AG09319 (cell line): ENCODE data around the gene COPRS.
A peak's percentile ranks its signal among the peaks of the same experiment; 100 is the strongest.

Source experiments
- DNase-seq: peaks from one replicate; pipeline ENCODE4 v3.0.0-alpha.2; 2010; ENCODE audit warnings: low read depth; ENCODE audit errors: extremely low read depth
- TF ChIP-seq, protein P1 (sequence below): IDR thresholded peaks from 2 replicates; pipeline ENCODE4 v1.5.1; 2011; ENCODE audit warnings: low read depth, mild to moderate bottlenecking, inconsistent platforms, low read length, moderate library complexity

COPRS gene

DNA sequence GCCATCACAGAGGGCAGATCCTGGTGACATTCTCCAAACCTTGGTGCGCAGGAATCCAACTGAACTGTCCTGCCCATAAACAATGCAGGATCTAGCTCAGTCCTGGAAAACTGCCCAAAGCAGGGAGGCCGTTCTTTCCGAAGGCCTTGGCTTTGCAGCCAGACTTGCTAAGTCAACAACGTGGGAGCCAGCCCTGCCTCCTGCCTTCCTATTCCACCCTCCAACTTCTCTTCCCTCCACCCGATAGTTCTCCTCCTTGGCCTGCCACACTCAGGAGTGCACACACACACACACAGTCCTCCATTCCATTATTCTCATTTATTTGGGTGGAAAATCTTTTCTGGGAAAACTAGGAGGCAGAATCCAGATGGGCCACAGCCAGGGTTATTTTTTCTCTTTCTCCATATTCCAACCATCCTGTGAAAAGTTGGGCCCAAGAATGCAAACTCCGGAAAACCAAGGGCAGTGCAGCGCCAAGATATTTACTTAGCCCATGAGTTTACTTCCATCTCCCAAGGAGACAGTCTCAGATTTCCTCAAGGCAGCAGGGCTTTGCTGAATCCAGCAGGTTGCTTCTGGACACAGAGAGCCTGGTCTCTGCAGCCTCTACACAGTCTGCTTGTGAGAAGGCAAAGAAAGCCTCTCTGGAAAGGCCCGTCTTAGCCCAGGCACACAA is 15.8 kb downstream of the COPRS start:
- TF ChIP-seq, protein P1, sequence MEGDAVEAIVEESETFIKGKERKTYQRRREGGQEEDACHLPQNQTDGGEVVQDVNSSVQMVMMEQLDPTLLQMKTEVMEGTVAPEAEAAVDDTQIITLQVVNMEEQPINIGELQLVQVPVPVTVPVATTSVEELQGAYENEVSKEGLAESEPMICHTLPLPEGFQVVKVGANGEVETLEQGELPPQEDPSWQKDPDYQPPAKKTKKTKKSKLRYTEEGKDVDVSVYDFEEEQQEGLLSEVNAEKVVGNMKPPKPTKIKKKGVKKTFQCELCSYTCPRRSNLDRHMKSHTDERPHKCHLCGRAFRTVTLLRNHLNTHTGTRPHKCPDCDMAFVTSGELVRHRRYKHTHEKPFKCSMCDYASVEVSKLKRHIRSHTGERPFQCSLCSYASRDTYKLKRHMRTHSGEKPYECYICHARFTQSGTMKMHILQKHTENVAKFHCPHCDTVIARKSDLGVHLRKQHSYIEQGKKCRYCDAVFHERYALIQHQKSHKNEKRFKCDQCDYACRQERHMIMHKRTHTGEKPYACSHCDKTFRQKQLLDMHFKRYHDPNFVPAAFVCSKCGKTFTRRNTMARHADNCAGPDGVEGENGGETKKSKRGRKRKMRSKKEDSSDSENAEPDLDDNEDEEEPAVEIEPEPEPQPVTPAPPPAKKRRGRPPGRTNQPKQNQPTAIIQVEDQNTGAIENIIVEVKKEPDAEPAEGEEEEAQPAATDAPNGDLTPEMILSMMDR: no peak
- peak; percentile 54 for DNase-seq

GRCh38 chr17:31842195-31843069 is 16.6 kb downstream of the COPRS start:
- no peak for DNase-seq

DNA sequence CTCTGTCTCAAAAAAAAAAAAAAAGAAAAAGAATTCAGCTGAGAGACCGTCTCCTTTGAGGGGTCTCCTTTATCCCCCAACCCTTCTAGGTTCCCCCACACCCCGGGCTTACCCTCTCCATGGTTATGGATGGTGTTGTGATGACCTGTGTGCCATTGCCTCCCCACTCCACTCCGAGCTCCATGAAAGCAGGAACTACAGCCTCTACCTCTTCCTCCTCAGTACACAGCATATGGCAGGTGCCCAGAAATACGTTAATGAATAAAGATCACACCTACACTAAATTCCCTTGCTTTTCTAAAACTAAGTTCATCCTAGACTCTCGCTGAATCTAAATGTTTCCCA is 17.2 kb downstream of the COPRS start:
- DNase-seq: no peak
- TF ChIP-seq, protein P1: no peak

More at GRCh38 chr17:31842195-31843069, 16.6 kb downstream of the COPRS start:
- TF ChIP-seq, protein P1: peak; percentile 91

DNA sequence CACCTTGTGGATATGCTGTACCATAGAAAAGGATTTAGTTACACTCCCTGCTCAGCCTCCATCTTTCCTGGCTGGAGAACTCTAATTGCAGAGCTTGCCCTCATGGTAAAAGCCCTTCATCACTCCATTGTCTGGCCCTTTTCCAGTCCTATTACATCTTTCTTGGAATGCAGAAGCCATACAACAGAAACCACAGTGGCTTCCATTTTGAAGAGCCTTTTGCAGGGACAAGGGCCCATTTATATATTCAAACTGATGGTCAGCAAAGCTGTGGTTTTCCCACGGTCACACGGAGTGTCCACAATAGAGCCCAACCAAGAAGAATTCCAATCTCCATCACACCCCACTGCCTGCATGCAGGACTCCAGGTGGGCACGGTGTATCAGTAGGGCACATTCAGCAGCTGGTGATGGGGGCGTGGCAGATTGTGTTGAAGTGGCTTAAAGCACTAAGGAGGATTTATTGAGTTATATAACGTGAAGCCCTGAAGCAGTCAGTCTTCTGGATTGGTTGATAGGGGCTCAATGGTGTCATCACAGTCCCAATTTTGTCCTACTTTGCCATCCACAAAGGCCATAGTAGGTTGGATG is 20.3 kb downstream of the COPRS start:
- DNase-seq: no peak
- TF ChIP-seq, protein P1: no peak

DNA sequence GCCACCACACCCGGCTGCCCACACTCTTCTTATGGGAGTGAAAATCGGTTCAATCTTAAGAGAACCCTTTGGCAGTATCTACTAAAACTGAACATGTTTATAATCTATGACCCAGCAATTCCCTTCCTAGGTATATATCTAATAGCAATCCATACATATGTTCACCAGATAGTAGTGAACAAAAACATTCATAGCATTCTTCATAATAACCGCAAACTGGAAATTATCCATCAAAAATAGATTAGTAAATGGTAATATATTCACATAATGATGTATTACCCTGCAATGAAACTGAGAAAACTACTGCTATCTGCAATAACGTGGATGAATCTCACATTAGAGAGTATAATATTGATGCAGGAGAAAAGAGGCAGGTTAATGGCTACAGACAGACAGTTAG is 23.1 kb downstream of the COPRS start:
- TF ChIP-seq, protein P1: no peak

DNA sequence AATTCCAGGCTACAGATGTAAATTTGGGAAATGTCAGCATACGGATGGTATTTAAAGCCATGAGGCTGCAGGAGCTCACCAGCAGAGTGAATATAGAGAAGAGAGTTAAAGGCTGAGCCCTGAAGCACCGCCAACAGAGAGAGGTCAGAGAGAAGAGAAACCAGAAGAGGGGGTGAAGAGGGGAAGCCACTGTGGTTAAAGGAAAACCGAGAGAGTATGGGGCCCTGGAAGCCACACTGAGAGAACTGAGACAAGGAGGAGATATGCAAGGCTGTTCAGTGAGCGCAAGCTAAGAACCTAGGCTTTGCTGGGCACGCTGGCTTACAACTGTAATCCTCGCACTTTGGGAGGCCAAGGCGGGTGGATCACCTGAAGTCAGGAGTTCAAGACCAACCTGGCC is 24.6 kb downstream of the COPRS start:
- TF ChIP-seq, protein P1: no peak
- no peak for DNase-seq

More for the DNA sequence above, 23.1 kb downstream of the COPRS start:
- DNase-seq: no peak

DNA sequence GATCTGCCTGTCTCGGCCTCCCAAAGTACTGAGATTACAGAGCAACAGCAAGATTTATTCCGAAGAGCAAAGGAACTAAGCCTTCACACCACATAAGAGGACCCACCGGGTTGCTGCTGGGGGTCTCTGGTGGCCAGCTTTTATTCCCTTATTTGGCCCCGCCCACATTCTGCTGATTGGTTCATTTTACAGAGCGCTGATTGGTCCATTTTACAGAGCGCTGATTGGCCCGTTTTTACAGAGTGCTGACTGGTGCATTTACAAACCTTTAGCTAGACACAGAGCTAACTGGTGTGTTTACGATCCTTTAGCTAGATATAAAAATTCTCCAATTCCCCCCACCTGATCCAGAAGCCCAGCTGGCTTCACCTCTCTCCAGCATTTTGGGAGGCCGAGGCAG is 26.3 kb downstream of the COPRS start:
- TF ChIP-seq, protein P1: no peak
- DNase-seq: no peak
